GM19452 (cell line): ENCODE data around the gene PATJ.

ENCODE experiments used
- ATAC-seq: cut with Tn5 transposase; IDR thresholded peaks from one replicate; pipeline ENCODE4 v1.9.1; 2021; ENCODE audit not compliant: unreplicated experiment

PATJ gene

GRCh38 chr1:61980561-61980960 lies 238.3 kb downstream of the PATJ start:
- no peak for ATAC-seq

- ATAC-seq: no peak
Observed at GRCh38 chr1:61981870-61982660, 239.8 kb downstream of the PATJ start.

- no peak for ATAC-seq
Observed at GRCh38 chr1:61983236-61983635, 241.0 kb downstream of the PATJ start.

- no peak for ATAC-seq
Observed at GRCh38 chr1:61992257-61992656, 250.0 kb downstream of the PATJ start.

GRCh38 chr1:61993331-61993961 lies 251.2 kb downstream of the PATJ start:
- no peak for ATAC-seq

GRCh38 chr1:61995641-61996040 lies 253.4 kb downstream of the PATJ start:
- ATAC-seq: no peak

- no peak for ATAC-seq
Observed at GRCh38 chr1:61997123-61997522, 254.8 kb downstream of the PATJ start.

GRCh38 chr1:62003777-62004176 lies 261.5 kb downstream of the PATJ start:
- no peak for ATAC-seq

GRCh38 chr1:62006690-62007089 lies 264.4 kb downstream of the PATJ start:
- no peak for ATAC-seq

- no peak for ATAC-seq
Observed at GRCh38 chr1:62011006-62011405, 268.7 kb downstream of the PATJ start.

GRCh38 chr1:62012095-62012494 lies 269.8 kb downstream of the PATJ start:
- no peak for ATAC-seq

GRCh38 chr1:62012836-62013235 lies 270.6 kb downstream of the PATJ start:
- ATAC-seq: no peak

GRCh38 chr1:62013264-62013663 lies 271.0 kb downstream of the PATJ start:
- no peak for ATAC-seq

- ATAC-seq: no peak
Observed at GRCh38 chr1:62022382-62022983, 280.2 kb downstream of the PATJ start.

- ATAC-seq: no peak
Observed at GRCh38 chr1:62024690-62025089, 282.4 kb downstream of the PATJ start.

- ATAC-seq: no peak
Observed at GRCh38 chr1:62025154-62025553, 282.9 kb downstream of the PATJ start.

- ATAC-seq: no peak
Observed at GRCh38 chr1:62025892-62026291, 283.6 kb downstream of the PATJ start.

- no peak for ATAC-seq
Observed at GRCh38 chr1:62029704-62030103, 287.4 kb downstream of the PATJ start.

- no peak for ATAC-seq
Observed at GRCh38 chr1:62034790-62035189, 292.5 kb downstream of the PATJ start.

- ATAC-seq: no peak
Observed at GRCh38 chr1:62037274-62037673, 295.0 kb downstream of the PATJ start.

GRCh38 chr1:62038594-62039284 lies 296.5 kb downstream of the PATJ start:
- no peak for ATAC-seq

GRCh38 chr1:62040450-62040849 lies 298.2 kb downstream of the PATJ start:
- ATAC-seq: no peak
